HepG2 (cell line): ENCODE data around the gene TXNRD2. TPM values are rescaled to one million over a fixed set of nuclear protein-coding genes. Genes with fewer than 3 reads are reported as not detected.

Source experiments
- FOSL2 ChIP-seq: sonication (generic); formaldehyde crosslinking; IDR thresholded peaks from 2 replicates; pipeline ENCODE4 v1.4.0; 2020; ENCODE audit warnings: missing genetic modification reagents
- HNF1B ChIP-seq: sonication (generic); formaldehyde crosslinking; IDR thresholded peaks from 2 replicates; pipeline ENCODE4 v1.5.1; 2020; ENCODE audit warnings: mild to moderate bottlenecking, moderate library complexity, missing genetic modification reagents
- HNF4G ChIP-seq, 2 experiments: sonication (generic) in 1 of 2; formaldehyde crosslinking in 1 of 2; IDR thresholded peaks; 2 replicates each; pipeline versions ENCODE4 v1.4.0 to v1.6.1; 2011 to 2020; ENCODE audit warnings: borderline replicate concordance in 2 of 2, low read depth in 2 of 2, mild to moderate bottlenecking in 2 of 2, low read length in 1 of 2, missing genetic modification reagents in 1 of 2, moderate library complexity in 1 of 2
- HNRNPLL ChIP-seq: fragments of 200-400 bp; formaldehyde crosslinking; IDR thresholded peaks from 2 replicates; pipeline ENCODE4 v1.6.1; 2017; ENCODE audit warnings: mild to moderate bottlenecking, low read depth, low read length; ENCODE audit not compliant: poor library complexity, severe bottlenecking
- MAFK ChIP-seq, 2 experiments: IDR thresholded peaks in 1 of 2; conservative IDR thresholded peaks in 1 of 2; 2 replicates each; pipeline ENCODE4 v1.6.1; 2011; ENCODE audit warnings: improper control_type of control experiment in 2 of 2, low read length in 2 of 2
- SMC3 ChIP-seq: IDR thresholded peaks from 2 replicates; pipeline ENCODE4 v1.6.1; 2011; ENCODE audit warnings: low read length, improper control_type of control experiment
- STAG1 ChIP-seq: sonication (generic); formaldehyde crosslinking; IDR thresholded peaks from 2 replicates; pipeline ENCODE4 v1.4.0; 2020; ENCODE audit warnings: missing genetic modification reagents
- U2AF1 ChIP-seq: fragments of 200-400 bp; formaldehyde crosslinking; optimal IDR thresholded peaks from 2 replicates; pipeline ENCODE3; 2017; ENCODE audit warnings: mild to moderate bottlenecking, low read depth, low read length
- ZBTB7B ChIP-seq: sonication (generic); formaldehyde crosslinking; IDR thresholded peaks from 2 replicates; pipeline ENCODE4 v1.4.0; 2020; ENCODE audit warnings: missing genetic modification reagents
- ZNF260 ChIP-seq: sonication (generic); formaldehyde crosslinking; IDR thresholded peaks from 2 replicates; pipeline ENCODE4 v1.4.0; 2020; ENCODE audit warnings: missing genetic modification reagents, low read depth, mild to moderate bottlenecking, borderline replicate concordance
- ZNF292 ChIP-seq: sonication (generic); formaldehyde crosslinking; IDR thresholded peaks from 2 replicates; pipeline ENCODE4 v1.8.1; 2022; ENCODE audit warnings: mild to moderate bottlenecking, low read depth, missing genetic modification reagents, borderline replicate concordance
- ZNF3 ChIP-seq: IDR thresholded peaks from 2 replicates; pipeline ENCODE4 v1.7.0; 2017; ENCODE audit warnings: inconsistent platforms
- ZNF687 ChIP-seq: sonication (generic); formaldehyde crosslinking; IDR thresholded peaks from 2 replicates; pipeline ENCODE4 v1.5.1; 2020; ENCODE audit warnings: mild to moderate bottlenecking, missing genetic modification reagents, moderate library complexity
- ZNF776 ChIP-seq: sonication (generic); formaldehyde crosslinking; IDR thresholded peaks from 2 replicates; pipeline ENCODE4 v1.4.0; 2020; ENCODE audit warnings: mild to moderate bottlenecking, missing genetic modification reagents
- polyA plus RNA-seq, 8 experiments: library from polyadenylated mRNA; depleted of rRNA in 3 of 8; stranded (reverse) in 7 of 8; unstranded in 1 of 8; fragments of >200 nt; fragmentation: Illumina TruSeq in 4 of 8; extraction: Trizol in 4 of 8; gene quantifications; 2 replicates each; pipeline versions ENCODE4 v1.2.1 to v1.2.3, GENCODE V29; 2011 to 2016; ENCODE audit warnings: low read depth in 4 of 8, missing spikeins in 1 of 8, mixed read lengths in 1 of 8; ENCODE audit not compliant: insufficient read depth in 1 of 8
- total RNA-seq, 5 experiments: library from RNA; depleted of rRNA; stranded (reverse); fragments of >200 nt; fragmentation: Illumina TruSeq; extraction: Trizol; gene quantifications; 2 replicates each; pipeline ENCODE4 v1.2.3, GENCODE V29; 2016; ENCODE audit warnings: low read depth in 1 of 5
- TF ChIP-seq, protein P1 (sequence below): sonication (generic); formaldehyde crosslinking; IDR thresholded peaks from 2 replicates; pipeline ENCODE4 v1.4.0; 2020; ENCODE audit warnings: missing genetic modification reagents
- TF ChIP-seq, protein P2 (sequence below): sonication (generic); formaldehyde crosslinking; IDR thresholded peaks from 2 replicates; pipeline ENCODE4 v1.4.0; 2020; ENCODE audit warnings: low read depth, mild to moderate bottlenecking, missing genetic modification reagents

Gene TXNRD2
- total and polyA plus RNA-seq, 2 of the 13 experiments (the other 11 are each of a cell fraction or from before 2014, with no cell fraction given): 17.5 to 18.6 TPM

- no peak; the same call in 1 of the 2 replicates for TF ChIP-seq HNF1B
- TF ChIP-seq ZNF3: no peak
- no peak for TF ChIP-seq ZBTB7B (CRISPR knock-in tag)
- no peak for TF ChIP-seq SMC3
- peak; percentile 14; the same call in 1 of the 2 replicates for TF ChIP-seq ZNF292 (CRISPR knock-in tag)
- TF ChIP-seq, protein P1, sequence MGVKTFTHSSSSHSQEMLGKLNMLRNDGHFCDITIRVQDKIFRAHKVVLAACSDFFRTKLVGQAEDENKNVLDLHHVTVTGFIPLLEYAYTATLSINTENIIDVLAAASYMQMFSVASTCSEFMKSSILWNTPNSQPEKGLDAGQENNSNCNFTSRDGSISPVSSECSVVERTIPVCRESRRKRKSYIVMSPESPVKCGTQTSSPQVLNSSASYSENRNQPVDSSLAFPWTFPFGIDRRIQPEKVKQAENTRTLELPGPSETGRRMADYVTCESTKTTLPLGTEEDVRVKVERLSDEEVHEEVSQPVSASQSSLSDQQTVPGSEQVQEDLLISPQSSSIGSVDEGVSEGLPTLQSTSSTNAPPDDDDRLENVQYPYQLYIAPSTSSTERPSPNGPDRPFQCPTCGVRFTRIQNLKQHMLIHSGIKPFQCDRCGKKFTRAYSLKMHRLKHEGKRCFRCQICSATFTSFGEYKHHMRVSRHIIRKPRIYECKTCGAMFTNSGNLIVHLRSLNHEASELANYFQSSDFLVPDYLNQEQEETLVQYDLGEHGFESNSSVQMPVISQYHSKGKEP (CRISPR knock-in tag): no peak
- TF ChIP-seq U2AF1: no peak
- TF ChIP-seq, protein P2, sequence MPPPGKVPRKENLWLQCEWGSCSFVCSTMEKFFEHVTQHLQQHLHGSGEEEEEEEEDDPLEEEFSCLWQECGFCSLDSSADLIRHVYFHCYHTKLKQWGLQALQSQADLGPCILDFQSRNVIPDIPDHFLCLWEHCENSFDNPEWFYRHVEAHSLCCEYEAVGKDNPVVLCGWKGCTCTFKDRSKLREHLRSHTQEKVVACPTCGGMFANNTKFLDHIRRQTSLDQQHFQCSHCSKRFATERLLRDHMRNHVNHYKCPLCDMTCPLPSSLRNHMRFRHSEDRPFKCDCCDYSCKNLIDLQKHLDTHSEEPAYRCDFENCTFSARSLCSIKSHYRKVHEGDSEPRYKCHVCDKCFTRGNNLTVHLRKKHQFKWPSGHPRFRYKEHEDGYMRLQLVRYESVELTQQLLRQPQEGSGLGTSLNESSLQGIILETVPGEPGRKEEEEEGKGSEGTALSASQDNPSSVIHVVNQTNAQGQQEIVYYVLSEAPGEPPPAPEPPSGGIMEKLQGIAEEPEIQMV: no peak
- TF ChIP-seq ZNF260 (CRISPR knock-in tag): no peak
- peak; percentile 8; the same call in 1 of the 2 replicates for TF ChIP-seq STAG1 (CRISPR knock-in tag)
- TF ChIP-seq HNF4G (IDR thresholded peaks at IDR 0.05; ENCODE audit: borderline replicate concordance, low read depth, low read length): peak; percentile 83
- no peak for TF ChIP-seq HNF4G (CRISPR knock-in tag; IDR thresholded peaks at IDR 0.05; ENCODE audit: borderline replicate concordance, low read depth)
- peak; percentile 62; the same call in 1 of the 2 replicates for TF ChIP-seq FOSL2 (CRISPR knock-in tag)
- TF ChIP-seq ZNF776 (CRISPR knock-in tag): no peak
- TF ChIP-seq HNRNPLL: no peak
- peak; percentile 62 for TF ChIP-seq ZNF687
- TF ChIP-seq MAFK (conservative IDR thresholded peaks at IDR 0.05 in 1 of 2, IDR thresholded peaks at IDR 0.05 in 1 of 2; ENCODE audit: low read length in 2 of 2): peak; percentile 69 to 76
Measured at GRCh38 chr22:19855504-19856409, 85.9 kb downstream of the TXNRD2 start (continued).
